Muscle layer of duodenum (tissue), 2 donors: Measurements from ENCODE around the gene ANKRD23.

Experiments used
- H3K27ac ChIP-seq: one replicate; pipeline ENCODE4 v1.7.0; 2013; ENCODE audit warnings: mild to moderate bottlenecking, low read length
- H3K27me3 ChIP-seq: one replicate; pipeline ENCODE4 v1.7.0; 2013; ENCODE audit warnings: low read depth, mild to moderate bottlenecking, control low read depth, low read length
- H3K36me3 ChIP-seq, 2 donors: one replicate each; pipeline ENCODE4 v1.7.0; 2013; ENCODE audit warnings: low read length in 2 of 2, control low read depth in 1 of 2, mild to moderate bottlenecking in 1 of 2; ENCODE audit not compliant: insufficient read depth in 2 of 2, control insufficient read depth in 1 of 2
- H3K4me1 ChIP-seq, 2 donors: one replicate each; pipeline ENCODE4 v1.7.0; 2013; ENCODE audit warnings: low read length in 2 of 2, mild to moderate bottlenecking in 2 of 2, control low read depth in 1 of 2, moderate library complexity in 1 of 2; ENCODE audit not compliant: insufficient read depth in 2 of 2, control insufficient read depth in 1 of 2
- H3K4me3 ChIP-seq, 2 donors: one replicate each; pipeline ENCODE4 v1.7.0; 2013; ENCODE audit warnings: low read length in 2 of 2, low read depth in 1 of 2, mild to moderate bottlenecking in 1 of 2
- H3K9me3 ChIP-seq, 2 donors: one replicate each; pipeline ENCODE4 v1.7.0; 2013; ENCODE audit warnings: low read length in 2 of 2, control low read depth in 1 of 2, mild to moderate bottlenecking in 1 of 2; ENCODE audit not compliant: control insufficient read depth in 1 of 2
- donor health status: healthy.

ANKRD23 gene

GRCh38 chr2:96841701-96842495 is 1.9 kb downstream of the ANKRD23 start:
- peaks cover 3 to 10% of the 10 kb centered on the region in 2 donors for H3K36me3 ChIP-seq
- no peaks in the 10 kb centered on the region for H3K27me3 ChIP-seq
- peaks cover 0 to 7% of the 10 kb centered on the region in 2 donors for H3K4me1 ChIP-seq
- H3K4me3 ChIP-seq: no peak overlapping the region
- H3K9me3 ChIP-seq: no peaks in the 10 kb centered on the region
- H3K27ac ChIP-seq: no peak overlapping the region

- no peak overlapping the region for H3K4me3 ChIP-seq
Measured at GRCh38 chr2:96839875-96840850, 3.7 kb downstream of the ANKRD23 start.

GRCh38 chr2:96839293-96839874 is 4.4 kb downstream of the ANKRD23 start:
- H3K4me3 ChIP-seq: peak overlapping the region in 1 of 2 donors; percentile 14
- peaks cover 0 to 7% of the 10 kb centered on the region in 2 donors for H3K36me3 ChIP-seq
- H3K9me3 ChIP-seq: no peaks in the 10 kb centered on the region
- no peaks in the 10 kb centered on the region for H3K27me3 ChIP-seq
- H3K27ac ChIP-seq: no peak overlapping the region
- H3K4me1 ChIP-seq: peaks cover 0 to 7% of the 10 kb centered on the region in 2 donors

More at GRCh38 chr2:96839875-96840850, 3.7 kb downstream of the ANKRD23 start:
- no peaks in the 10 kb centered on the region for H3K27me3 ChIP-seq
- H3K9me3 ChIP-seq: no peaks in the 10 kb centered on the region
- H3K36me3 ChIP-seq: no peaks in the 10 kb centered on the region
- H3K27ac ChIP-seq: no peak overlapping the region
- H3K4me1 ChIP-seq: peaks cover 0 to 7% of the 10 kb centered on the region in 2 donors

GRCh38 chr2:96838345-96839292 is 5.2 kb downstream of the ANKRD23 start:
- Histone ChIP-seq H3K4me3 (no peak overlapping the region), H3K9me3 (no peaks in the 10 kb centered on the region), H3K4me1 (peaks cover 0 to 7% of the 10 kb centered on the region in 2 donors), H3K36me3 (peaks cover 0 to 7% of the 10 kb centered on the region in 2 donors), H3K27me3 (no peaks in the 10 kb centered on the region), H3K27ac (no peak overlapping the region)

GRCh38 chr2:96837575-96837974 is 6.2 kb downstream of the ANKRD23 start:
- Histone ChIP-seq H3K27me3 (no peaks in the 10 kb centered on the region), H3K36me3 (peaks cover 2 to 11% of the 10 kb centered on the region in 2 donors), H3K9me3 (no peaks in the 10 kb centered on the region), H3K4me3 (no peak overlapping the region), H3K27ac (no peak overlapping the region), H3K4me1 (peaks cover 0 to 14% of the 10 kb centered on the region in 2 donors)

GRCh38 chr2:96835830-96836229 is 8.0 kb downstream of the ANKRD23 start:
- peaks cover 3 to 19% of the 10 kb centered on the region in 2 donors for H3K4me1 ChIP-seq
- H3K4me3 ChIP-seq: no peak overlapping the region
- H3K36me3 ChIP-seq: peaks cover 17 to 18% of the 10 kb centered on the region in 2 donors
- H3K9me3 ChIP-seq: no peaks in the 10 kb centered on the region
- no peak overlapping the region for H3K27ac ChIP-seq
- no peaks in the 10 kb centered on the region for H3K27me3 ChIP-seq

GRCh38 chr2:96832754-96833507 is 10.9 kb downstream of the ANKRD23 start:
- no peaks in the 10 kb centered on the region for H3K27me3 ChIP-seq
- H3K4me3 ChIP-seq: no peak overlapping the region
- no peak overlapping the region for H3K27ac ChIP-seq
- H3K4me1 ChIP-seq: peaks cover 3 to 12% of the 10 kb centered on the region in 2 donors
- H3K9me3 ChIP-seq: no peaks in the 10 kb centered on the region
- peaks cover 34 to 43% of the 10 kb centered on the region in 2 donors for H3K36me3 ChIP-seq

- peaks cover 3 to 12% of the 10 kb centered on the region in 2 donors for H3K4me1 ChIP-seq
- H3K4me3 ChIP-seq: no peak overlapping the region
- H3K27me3 ChIP-seq: no peaks in the 10 kb centered on the region
- H3K9me3 ChIP-seq: no peaks in the 10 kb centered on the region
- no peak overlapping the region for H3K27ac ChIP-seq
- peaks cover 38 to 49% of the 10 kb centered on the region in 2 donors for H3K36me3 ChIP-seq
Measured at GRCh38 chr2:96832408-96832753, 11.4 kb downstream of the ANKRD23 start.

- Histone ChIP-seq H3K9me3 (no peaks in the 10 kb centered on the region), H3K4me1 (peaks cover 3 to 12% of the 10 kb centered on the region in 2 donors), H3K27me3 (no peaks in the 10 kb centered on the region), H3K4me3 (no peak overlapping the region), H3K27ac (no peak overlapping the region), H3K36me3 (peaks cover 38 to 54% of the 10 kb centered on the region in 2 donors)
Measured at GRCh38 chr2:96831679-96832078, 12.1 kb downstream of the ANKRD23 start.
